Fibroblast of lung (primary cell): ENCODE measurements around the gene NFATC2. TPM values are rescaled to one million over a fixed set of nuclear protein-coding genes. Genes with fewer than 3 reads are reported as not detected.
"Not testable (repeated sequence)": the region's sequence is repeated elsewhere in the genome, so short reads cannot be mapped to it uniquely, and the experiment has no call there.

Experiments used
- DNase-seq, 2 donors: peaks; one replicate each; pipeline versions ENCODE4 v3.0.0 to v3.0.0-alpha.2; 2010; ENCODE audit warnings: low read depth in 2 of 2
- H2AFZ ChIP-seq: 2 replicates; pipeline ENCODE4 v1.5.1; 2012; ENCODE audit warnings: low read length, control low read depth, inconsistent platforms
- H3K27ac ChIP-seq: 2 replicates; pipeline ENCODE4 v1.5.1; 2011; ENCODE audit warnings: low read length, control low read depth; ENCODE audit not compliant: insufficient read depth
- H3K27me3 ChIP-seq: 2 replicates; pipeline ENCODE4 v1.5.1; 2011; ENCODE audit warnings: mild to moderate bottlenecking, low read length; ENCODE audit not compliant: control insufficient read depth, insufficient read depth
- H3K36me3 ChIP-seq: 2 replicates; pipeline ENCODE4 v1.5.1; 2011; ENCODE audit warnings: low read length; ENCODE audit not compliant: control insufficient read depth, insufficient read depth
- H3K4me1 ChIP-seq: 2 replicates; pipeline ENCODE4 v1.5.1; 2011; ENCODE audit warnings: low read length; ENCODE audit not compliant: control insufficient read depth, insufficient read depth; ENCODE audit errors: extremely low read depth
- H3K4me2 ChIP-seq: 2 replicates; pipeline ENCODE4 v1.5.1; 2011; ENCODE audit warnings: low read length, control low read depth; ENCODE audit not compliant: insufficient read depth; ENCODE audit errors: extremely low read depth
- H3K4me3 ChIP-seq, 4 experiments: fragments of 200-600 bp in 1 of 4; sonication (generic) in 1 of 4; replicated peaks in 1 of 4; 2 replicates each; pipeline ENCODE4 v1.5.1; 2011 to 2016; ENCODE audit warnings: low read length in 4 of 4, low read depth in 3 of 4, mild to moderate bottlenecking in 3 of 4, control low read depth in 2 of 4, inconsistent platforms in 1 of 4, mixed read lengths in 1 of 4; ENCODE audit not compliant: insufficient read depth in 1 of 4; ENCODE audit errors: control extremely low read depth in 1 of 4
- H3K79me2 ChIP-seq: 2 replicates; pipeline ENCODE4 v1.5.1; 2012; ENCODE audit warnings: mild to moderate bottlenecking, low read length, inconsistent platforms; ENCODE audit not compliant: control insufficient read depth, insufficient read depth
- H3K9ac ChIP-seq: 2 replicates; pipeline ENCODE4 v1.5.1; 2011; ENCODE audit warnings: mild to moderate bottlenecking, low read length, control low read depth; ENCODE audit not compliant: insufficient read depth
- H3K9me3 ChIP-seq: 2 replicates; pipeline ENCODE4 v1.5.1; 2012; ENCODE audit warnings: low read depth, low read length; ENCODE audit not compliant: control insufficient read depth, insufficient read depth
- H4K20me1 ChIP-seq: 2 replicates; pipeline ENCODE4 v1.5.1; 2011; ENCODE audit warnings: low read length; ENCODE audit not compliant: control insufficient read depth, insufficient read depth; ENCODE audit errors: extremely low read depth
- CTCF ChIP-seq, 2 donors: IDR thresholded peaks in 1 of 2; conservative IDR thresholded peaks in 1 of 2; 1 replicate in 1 of 2; 2 replicates in 1 of 2; pipeline ENCODE4 v1.5.1; 2011 to 2012; ENCODE audit warnings: low read length in 2 of 2, control low read depth in 1 of 2, inconsistent platforms in 1 of 2, low read depth in 1 of 2, mild to moderate bottlenecking in 1 of 2
- EZH2 ChIP-seq: IDR thresholded peaks from 2 replicates; pipeline ENCODE4 v1.5.1; 2012; ENCODE audit warnings: low read length, control low read depth, mild to moderate bottlenecking; ENCODE audit errors: missing control alignments
- polyA plus RNA-seq, 2 donors: library from polyadenylated mRNA; depleted of rRNA in 1 of 2; stranded (reverse) in 1 of 2; unstranded in 1 of 2; fragments of >200 nt; gene quantifications; 2 replicates each; pipeline ENCODE4 v1.2.1, GENCODE V29; 2011 to 2012; ENCODE audit warnings: missing spikeins in 1 of 2
- total RNA-seq: library from RNA; depleted of rRNA; stranded (reverse); fragments of >200 nt; gene quantifications from 2 replicates; pipeline ENCODE4 v1.2.1, GENCODE V29; 2014

NFATC2 gene
- total and polyA plus RNA-seq, 2 donors (not counting 1 experiment from before 2014, with no cell fraction given) = 0.50 to 1.2 TPM

DNA sequence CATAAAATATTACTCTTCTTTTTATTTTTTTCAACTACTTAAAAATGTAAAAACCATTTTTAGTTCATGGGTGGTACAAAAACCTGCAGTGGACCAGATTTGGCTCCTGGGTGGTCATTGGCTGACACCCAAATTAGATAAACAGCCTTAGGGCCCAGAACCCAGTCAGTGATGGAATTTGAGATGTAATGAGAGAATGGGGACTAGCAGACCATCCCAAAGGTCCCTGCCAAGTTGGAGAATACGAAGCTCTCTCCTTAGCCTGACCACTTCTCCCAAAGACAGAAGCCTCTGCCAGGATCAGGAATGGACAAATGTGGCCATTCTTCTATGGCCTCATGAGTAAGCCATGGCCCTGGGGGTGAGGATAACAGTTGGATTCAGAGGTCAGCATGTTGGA lies 194.7 kb downstream of the NFATC2 start:
- H3K4me3 ChIP-seq = no peak overlapping the region
- no peak overlapping the region for H3K27ac ChIP-seq
- DNase-seq = no peak
- no peak overlapping the region for H3K4me2 ChIP-seq
- H3K79me2 ChIP-seq = no peaks in the 10 kb centered on the region
- no peaks in the 10 kb centered on the region for H4K20me1 ChIP-seq
- H3K36me3 ChIP-seq = no peaks in the 10 kb centered on the region
- TF ChIP-seq CTCF (conservative IDR thresholded peaks at IDR 0.05 in 1 of 2, IDR thresholded peaks at IDR 0.05 in 1 of 2; ENCODE audit: low read depth in 1 of 2, low read length in 2 of 2) = no peak
- TF ChIP-seq EZH2 = no peak
- H3K27me3 ChIP-seq = no peaks in the 10 kb centered on the region
- H2AFZ ChIP-seq = no peak overlapping the region
- H3K4me1 ChIP-seq = peaks cover 7% of the 10 kb centered on the region
- H3K9ac ChIP-seq = no peak overlapping the region
- no peaks in the 10 kb centered on the region for H3K9me3 ChIP-seq

DNA sequence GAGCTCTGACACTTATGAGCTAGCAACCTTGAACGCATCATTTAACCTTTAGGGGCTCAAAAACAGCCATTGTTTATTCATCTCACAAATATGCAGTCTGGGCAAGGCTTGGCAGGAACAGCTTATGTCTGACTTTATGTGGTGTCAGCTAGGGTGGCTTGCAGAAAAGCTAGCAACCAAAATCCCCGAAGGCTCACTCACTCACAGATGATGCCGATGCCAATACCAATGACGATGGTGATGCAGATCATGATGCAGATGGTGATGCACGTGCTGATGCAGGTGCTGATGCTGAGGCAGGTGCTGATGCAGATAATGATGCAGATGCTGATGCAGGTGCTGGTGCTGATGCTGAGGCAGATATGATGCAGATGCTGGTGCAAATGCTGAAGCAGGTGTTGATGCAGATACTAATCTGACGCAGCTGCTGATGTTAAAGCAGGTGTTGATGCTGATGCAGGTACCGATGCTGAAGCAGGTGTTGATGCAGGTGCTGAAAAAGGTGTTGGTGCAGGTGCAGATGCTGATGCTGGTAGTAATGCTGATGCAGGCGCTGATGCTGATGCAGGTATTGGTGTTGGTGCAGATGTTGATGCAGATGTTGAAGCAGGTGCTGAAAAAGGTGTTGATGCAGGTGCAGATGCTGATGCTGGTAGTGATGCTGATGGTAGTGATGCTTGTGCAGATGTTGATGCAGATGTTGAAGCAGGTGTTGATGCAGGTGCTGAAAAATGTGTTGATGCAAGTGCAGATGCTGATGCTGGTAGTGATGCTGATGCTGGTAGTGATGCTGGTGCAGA lies 195.6 kb downstream of the NFATC2 start:
- H3K4me2 ChIP-seq = no peak overlapping the region
- H3K9ac ChIP-seq = no peak overlapping the region
- H3K36me3 ChIP-seq = no peaks in the 10 kb centered on the region
- peaks cover 7% of the 10 kb centered on the region for H3K4me1 ChIP-seq
- no peaks in the 10 kb centered on the region for H3K79me2 ChIP-seq
- H3K4me3 ChIP-seq = no peak overlapping the region
- TF ChIP-seq CTCF (conservative IDR thresholded peaks at IDR 0.05 in 1 of 2, IDR thresholded peaks at IDR 0.05 in 1 of 2; ENCODE audit: low read depth in 1 of 2, low read length in 2 of 2) (no peak), EZH2 (no peak)
- no peak overlapping the region for H2AFZ ChIP-seq
- DNase-seq = peak; percentile 59 to 76
- H3K27me3 ChIP-seq = no peaks in the 10 kb centered on the region
- no peaks in the 10 kb centered on the region for H3K9me3 ChIP-seq
- peak overlapping the region; percentile 40 for H3K27ac ChIP-seq
- H4K20me1 ChIP-seq = no peaks in the 10 kb centered on the region

DNA sequence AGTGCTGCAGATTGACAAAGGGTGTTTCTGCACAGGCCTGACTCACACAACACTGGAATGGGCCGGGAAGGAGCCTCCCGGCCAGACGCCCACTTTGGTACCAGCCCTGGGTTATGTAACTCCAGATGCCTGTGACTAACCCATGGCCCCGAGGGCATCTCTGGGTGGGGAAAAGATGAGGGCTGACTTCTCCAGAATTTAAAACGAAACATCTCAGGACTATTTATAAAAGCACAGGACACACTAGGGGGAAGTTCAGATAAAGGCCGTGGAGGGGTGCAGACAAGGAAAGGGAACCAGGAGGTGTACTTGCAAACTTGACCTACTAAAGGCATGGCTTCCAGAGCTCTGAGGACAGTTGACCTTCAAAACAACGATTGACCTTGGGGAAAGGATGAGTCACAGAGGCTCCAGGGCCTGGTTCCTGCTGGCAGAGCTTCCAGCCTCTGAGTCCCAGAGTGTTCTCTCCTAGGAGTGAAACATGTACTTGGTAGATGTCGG lies 196.9 kb downstream of the NFATC2 start:
- TF ChIP-seq EZH2 (no peak), CTCF (conservative IDR thresholded peaks at IDR 0.05 in 1 of 2, IDR thresholded peaks at IDR 0.05 in 1 of 2; ENCODE audit: low read depth in 1 of 2, low read length in 2 of 2) (no peak)
- Histone ChIP-seq H3K27ac (peak overlapping the region; percentile 40), H3K27me3 (no peaks in the 10 kb centered on the region), H3K79me2 (no peaks in the 10 kb centered on the region), H3K9ac (no peak overlapping the region), H3K36me3 (no peaks in the 10 kb centered on the region), H4K20me1 (no peaks in the 10 kb centered on the region), H3K4me1 (peaks cover 4% of the 10 kb centered on the region), H3K9me3 (no peaks in the 10 kb centered on the region), H3K4me2 (no peak overlapping the region), H3K4me3 (no peak overlapping the region), H2AFZ (no peak overlapping the region)
- peak; percentile 55 to 84 for DNase-seq

- not testable (repeated sequence) for H2AFZ ChIP-seq, H3K4me3 ChIP-seq, H3K4me1 ChIP-seq, H3K27ac ChIP-seq, DNase-seq, H3K4me2 ChIP-seq, H3K79me2 ChIP-seq, H3K27me3 ChIP-seq, H4K20me1 ChIP-seq, H3K9ac ChIP-seq, H3K36me3 ChIP-seq, H3K9me3 ChIP-seq
Observed at GRCh38 chr20:51343802-51344201, 198.7 kb downstream of the NFATC2 start.
